Activated T-helper 2 cell treated with anti-CD3 and anti-CD28 coated beads, Interferon-gamma antibody, Interleukin-2, Interleukin-4, amounts not matched to agents 10 μg/mL and 5 μg/mL and 100 μg/mL, durations not matched to agents 14 hours and 24 hours and 36 hours (primary cell): ENCODE results near the gene MET. TPM values are rescaled to one million over a fixed set of nuclear protein-coding genes. Genes with fewer than 3 reads are reported as not detected.

Experiments
- DNase-seq: peaks from one replicate; pipeline ENCODE4 v3.0.0; 2021; ENCODE audit warnings: low spot score
- H3K27ac Mint-ChIP-seq: one replicate; pipeline ENCODE4 v1.8.0; 2021; ENCODE audit warnings: mixed read lengths
- H3K27me3 Mint-ChIP-seq: one replicate; pipeline ENCODE4 v1.8.0; 2021; ENCODE audit warnings: low read depth, mixed read lengths
- H3K36me3 Mint-ChIP-seq: one replicate; pipeline ENCODE4 v1.8.0; 2021; ENCODE audit warnings: low read depth, mixed read lengths
- H3K4me1 Mint-ChIP-seq: one replicate; pipeline ENCODE4 v1.8.0; 2021; ENCODE audit warnings: low read depth, mixed read lengths
- H3K4me3 Mint-ChIP-seq: one replicate; pipeline ENCODE4 v1.8.0; 2021; ENCODE audit warnings: low read depth, mild to moderate bottlenecking, moderate library complexity, mixed read lengths
- H3K9me3 Mint-ChIP-seq: one replicate; pipeline ENCODE4 v1.8.0; 2021; ENCODE audit warnings: mixed read lengths
- intact Hi-C: fragments of 100-400 bp; cut with micrococcal nuclease; formaldehyde crosslinking; loops from one replicate; pipeline ENCODE4 v1.15.1; 2023
- total RNA-seq: library from RNA; stranded (reverse); gene quantifications from 2 replicates; pipeline ENCODE4 v1.2.3, GENCODE V29; 2022

The MET gene
- total RNA-seq, 1 donor from 2014 or later: 1.5 TPM

GRCh38 chr7:116793795-116794340, 121.9 kb downstream of the MET start:
- Mint-ChIP-seq H3K27ac (no peak overlapping the region), H3K9me3 (no peaks in the 10 kb centered on the region), H3K4me1 (no peaks in the 10 kb centered on the region), H3K36me3 (no peaks in the 10 kb centered on the region), H3K27me3 (peaks cover 9% of the 10 kb centered on the region), H3K4me3 (no peak overlapping the region)
- intact Hi-C loops: no loop called here
- no peak for DNase-seq

GRCh38 chr7:116796471-116796870, 124.5 kb downstream of the MET start:
- intact Hi-C loops: no loop called here
- Mint-ChIP-seq H3K27me3 (peaks cover 11% of the 10 kb centered on the region), H3K4me1 (peaks cover 8% of the 10 kb centered on the region), H3K27ac (no peak overlapping the region), H3K36me3 (no peaks in the 10 kb centered on the region), H3K4me3 (no peak overlapping the region), H3K9me3 (no peaks in the 10 kb centered on the region)
- no peak for DNase-seq

DNA sequence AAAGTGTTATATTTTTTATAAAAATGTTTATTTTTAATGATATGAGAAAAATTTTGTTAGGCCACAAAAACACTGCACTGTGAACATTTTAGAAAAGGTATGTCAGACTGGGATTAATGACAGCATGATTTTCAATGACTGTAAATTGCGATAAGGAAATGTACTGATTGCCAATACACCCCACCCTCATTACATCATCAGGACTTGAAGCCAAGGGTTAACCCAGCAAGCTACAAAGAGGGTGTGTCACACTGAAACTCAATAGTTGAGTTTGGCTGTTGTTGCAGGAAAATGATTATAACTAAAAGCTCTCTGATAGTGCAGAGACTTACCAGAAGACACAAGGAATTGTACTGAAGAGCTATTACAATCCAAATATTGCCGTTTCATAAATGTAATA, 125.6 kb downstream of the MET start:
- H3K4me3 Mint-ChIP-seq: no peak overlapping the region

DNA sequence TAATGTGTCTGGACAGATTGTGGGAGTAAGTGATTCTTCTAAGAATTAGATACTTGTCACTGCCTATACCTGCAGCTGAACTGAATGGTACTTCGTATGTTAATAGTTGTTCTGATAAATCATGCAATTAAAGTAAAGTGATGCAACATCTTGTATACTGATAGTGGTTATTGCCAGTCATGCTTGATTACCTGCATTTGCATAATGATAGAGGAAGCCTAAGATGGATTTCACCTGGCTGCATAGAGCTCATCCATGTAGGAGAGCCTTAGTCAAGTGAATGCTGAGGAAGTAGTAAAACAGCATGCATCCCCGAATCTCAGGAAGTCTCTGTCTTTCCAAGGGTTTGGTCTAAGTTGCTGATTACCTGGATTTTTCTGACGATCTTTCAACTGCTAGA, 126.2 kb downstream of the MET start:
- H3K4me1 Mint-ChIP-seq: peaks cover 12% of the 10 kb centered on the region
- H3K4me3 Mint-ChIP-seq: no peak overlapping the region
- intact Hi-C loops: no loop called here
- H3K27ac Mint-ChIP-seq: no peak overlapping the region
- H3K27me3 Mint-ChIP-seq: peaks cover 9% of the 10 kb centered on the region
- H3K9me3 Mint-ChIP-seq: no peaks in the 10 kb centered on the region
- no peaks in the 10 kb centered on the region for H3K36me3 Mint-ChIP-seq
- DNase-seq: no peak

More for the DNA sequence above, 125.6 kb downstream of the MET start:
- Mint-ChIP-seq H3K4me1 (peaks cover 9% of the 10 kb centered on the region), H3K9me3 (no peaks in the 10 kb centered on the region), H3K27ac (no peak overlapping the region), H3K36me3 (no peaks in the 10 kb centered on the region), H3K27me3 (peaks cover 9% of the 10 kb centered on the region)
- intact Hi-C loops: no loop called here
- DNase-seq: no peak

GRCh38 chr7:116799916-116800315, 127.9 kb downstream of the MET start:
- no peaks in the 10 kb centered on the region for H3K36me3 Mint-ChIP-seq
- peaks cover 6% of the 10 kb centered on the region for H3K27me3 Mint-ChIP-seq
- no peak for DNase-seq
- H3K27ac Mint-ChIP-seq: no peak overlapping the region
- no peak overlapping the region for H3K4me3 Mint-ChIP-seq
- H3K9me3 Mint-ChIP-seq: no peaks in the 10 kb centered on the region
- peaks cover 12% of the 10 kb centered on the region for H3K4me1 Mint-ChIP-seq
- intact Hi-C loops: loop anchor here (5.0 to 10.0 kb wide), 2 partner anchors 568 to 655 kb away; no protein-coding TSS in a partner anchor

DNA sequence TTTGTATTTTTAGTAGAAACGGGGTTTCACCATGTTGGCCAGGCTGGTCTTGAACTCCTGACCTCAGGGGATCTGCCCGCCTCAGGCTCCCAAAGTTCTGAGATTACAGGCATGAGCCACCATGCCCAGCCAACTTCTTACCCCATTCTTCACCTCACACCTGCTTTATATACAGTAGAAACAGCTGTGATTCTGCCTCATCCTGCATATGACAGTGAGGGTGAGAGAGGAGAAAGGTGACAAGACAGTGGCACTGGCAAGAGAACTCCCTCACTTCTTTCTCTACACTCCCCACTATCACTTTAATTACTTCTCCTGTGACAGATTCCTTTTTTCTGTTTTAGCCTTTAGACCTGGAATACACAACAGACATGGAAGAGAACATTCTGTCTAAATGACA, 128.6 kb downstream of the MET start:
- Mint-ChIP-seq H3K27me3 (peaks cover 6% of the 10 kb centered on the region), H3K36me3 (no peaks in the 10 kb centered on the region), H3K4me1 (peaks cover 12% of the 10 kb centered on the region), H3K27ac (peak overlapping the region; percentile 2), H3K9me3 (no peaks in the 10 kb centered on the region), H3K4me3 (no peak overlapping the region)
- intact Hi-C loops: loop anchor here (5.0 to 10.0 kb wide), 2 partner anchors 568 to 656 kb away; no protein-coding TSS in a partner anchor
- DNase-seq: no peak

DNA sequence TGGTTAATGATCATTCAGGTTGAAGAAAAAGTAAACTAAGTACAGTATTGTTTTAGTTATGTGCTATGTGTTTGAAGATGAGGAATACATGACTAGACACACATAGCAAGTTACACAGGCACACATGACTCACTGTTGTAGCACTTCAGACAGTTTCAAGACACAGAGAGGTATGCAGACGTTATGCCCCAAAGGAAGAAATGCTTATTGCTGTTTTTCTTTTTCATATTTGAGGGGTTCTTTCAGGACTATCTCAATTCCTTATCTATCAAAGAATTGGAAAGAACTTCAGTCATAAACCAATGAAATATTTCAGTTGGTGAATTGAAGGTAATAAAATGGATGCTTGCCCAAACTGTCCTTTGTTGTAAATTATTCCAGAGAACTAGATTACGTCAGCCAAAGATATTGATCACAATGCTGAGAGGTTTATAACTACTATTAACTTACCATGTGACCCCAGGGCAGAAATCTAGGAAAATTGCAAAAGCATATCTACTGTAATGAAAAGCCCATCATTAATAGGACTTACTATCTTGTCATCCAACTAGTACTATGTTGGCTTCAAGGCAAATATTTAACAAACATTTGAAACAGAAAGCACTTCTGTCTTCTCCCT, 129.2 kb downstream of the MET start:
- Mint-ChIP-seq H3K27ac (peak overlapping the region; percentile 2), H3K36me3 (no peaks in the 10 kb centered on the region), H3K27me3 (peaks cover 6% of the 10 kb centered on the region), H3K9me3 (no peaks in the 10 kb centered on the region), H3K4me3 (no peak overlapping the region), H3K4me1 (peaks cover 12% of the 10 kb centered on the region)
- DNase-seq: no peak
- intact Hi-C loops: loop anchor here (1.0 to 10.0 kb wide), 3 partner anchors 14 to 656 kb away; no protein-coding TSS in a partner anchor

DNA sequence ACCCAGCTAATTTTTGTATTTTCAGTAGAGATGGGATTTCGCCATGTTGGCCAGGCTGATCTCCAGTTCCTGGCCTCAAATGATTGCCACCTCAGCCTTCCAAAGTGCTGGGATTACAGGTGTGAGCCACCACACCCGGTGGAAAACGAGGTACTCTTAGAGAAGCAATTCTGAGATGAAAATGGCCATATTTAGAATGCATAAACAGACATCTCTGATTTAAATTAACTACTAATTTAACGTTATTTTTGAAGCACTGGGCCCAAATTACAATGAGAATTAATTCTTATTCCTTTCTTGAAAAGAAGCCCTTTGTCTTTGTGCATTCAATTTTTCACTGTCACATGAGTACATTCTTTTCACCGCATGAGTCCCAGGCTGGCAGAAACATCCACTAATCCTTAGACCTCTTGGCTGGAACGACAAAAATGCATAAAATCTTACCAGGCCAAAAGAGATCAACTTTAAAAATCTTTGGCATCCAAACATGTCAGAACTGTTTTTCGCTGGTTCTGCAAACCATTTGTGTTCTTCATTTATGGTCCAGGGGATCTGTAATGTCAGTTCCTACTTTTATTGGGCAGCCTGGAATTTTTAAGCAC, 130.2 kb downstream of the MET start:
- no peak for DNase-seq
- Mint-ChIP-seq H3K36me3 (no peaks in the 10 kb centered on the region), H3K27me3 (peaks cover 6% of the 10 kb centered on the region), H3K4me3 (no peak overlapping the region), H3K4me1 (peaks cover 12% of the 10 kb centered on the region), H3K9me3 (no peaks in the 10 kb centered on the region), H3K27ac (peak overlapping the region; percentile 40)
- intact Hi-C loops: loop anchor here (2.0 to 10.0 kb wide), 3 partner anchors 129 to 657 kb away; partner anchors contain the start of gene MET

DNA sequence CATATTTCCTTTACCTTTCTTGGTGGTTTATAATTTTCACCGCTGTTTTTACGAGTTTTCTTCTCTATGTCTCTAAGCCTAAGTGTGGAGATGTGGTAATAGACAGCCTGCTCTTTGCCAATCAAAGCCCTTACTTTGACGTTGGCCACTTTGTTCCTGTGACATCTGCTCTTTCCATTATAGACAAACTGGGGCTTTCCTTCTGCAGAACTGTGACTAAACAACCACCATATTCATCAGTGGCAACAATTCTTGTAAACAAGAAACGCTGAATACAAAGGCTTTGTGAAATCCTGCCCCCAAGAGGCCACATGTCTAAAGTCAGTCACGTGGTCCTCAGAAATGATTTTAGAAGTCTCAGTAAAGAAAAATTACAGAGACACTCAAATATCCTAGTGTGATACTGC, 130.8 kb downstream of the MET start:
- no peaks in the 10 kb centered on the region for H3K9me3 Mint-ChIP-seq
- H3K27me3 Mint-ChIP-seq: peaks cover 6% of the 10 kb centered on the region
- H3K27ac Mint-ChIP-seq: peak overlapping the region; percentile 40
- H3K36me3 Mint-ChIP-seq: no peaks in the 10 kb centered on the region
- peak; percentile 14 for DNase-seq
- H3K4me1 Mint-ChIP-seq: peaks cover 12% of the 10 kb centered on the region
- intact Hi-C loops: loop anchor here (2.0 to 10.0 kb wide), 3 partner anchors 130 to 658 kb away; partner anchors contain the start of gene MET
- no peak overlapping the region for H3K4me3 Mint-ChIP-seq

GRCh38 chr7:116804471-116804870, 132.5 kb downstream of the MET start:
- Mint-ChIP-seq H3K27ac (no peak overlapping the region), H3K9me3 (no peaks in the 10 kb centered on the region), H3K27me3 (peaks cover 3% of the 10 kb centered on the region), H3K36me3 (no peaks in the 10 kb centered on the region), H3K4me1 (peaks cover 12% of the 10 kb centered on the region), H3K4me3 (no peak overlapping the region)
- no peak for DNase-seq
- intact Hi-C loops: loop anchor here (5.0 to 10.0 kb wide), 2 partner anchors 572 to 660 kb away; no protein-coding TSS in a partner anchor

DNA sequence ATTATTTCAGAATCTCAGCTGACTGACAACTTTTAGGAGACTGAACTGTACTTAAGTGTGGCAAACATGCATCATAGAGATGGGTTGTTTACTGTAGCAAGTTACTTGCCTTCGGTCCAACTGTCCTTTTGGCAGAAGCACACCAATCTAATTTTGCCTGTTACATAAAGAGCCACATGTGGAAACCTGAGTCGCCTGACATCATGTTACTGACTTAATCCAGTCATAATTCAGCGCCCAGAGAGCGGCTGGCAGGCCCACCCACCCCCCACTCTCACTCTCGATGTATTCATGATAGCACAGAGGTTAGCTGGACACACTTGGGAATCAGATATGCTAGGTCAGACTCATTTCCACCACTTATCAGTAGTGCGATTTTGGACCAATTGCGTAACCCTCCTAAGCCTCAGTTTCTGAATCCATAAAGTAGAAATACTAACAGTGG, 133.1 kb downstream of the MET start:
- no peaks in the 10 kb centered on the region for H3K9me3 Mint-ChIP-seq
- no peak overlapping the region for H3K4me3 Mint-ChIP-seq
- H3K4me1 Mint-ChIP-seq: peaks cover 12% of the 10 kb centered on the region
- H3K36me3 Mint-ChIP-seq: no peaks in the 10 kb centered on the region
- intact Hi-C loops: loop anchor here (5.0 to 10.0 kb wide), 2 partner anchors 633 to 660 kb away; no protein-coding TSS in a partner anchor
- H3K27me3 Mint-ChIP-seq: peaks cover 7% of the 10 kb centered on the region
- H3K27ac Mint-ChIP-seq: no peak overlapping the region
- no peak for DNase-seq

GRCh38 chr7:116806046-116806944, 134.3 kb downstream of the MET start:
- Mint-ChIP-seq H3K4me1 (peaks cover 8% of the 10 kb centered on the region), H3K27me3 (peaks cover 11% of the 10 kb centered on the region), H3K27ac (no peak overlapping the region), H3K4me3 (no peak overlapping the region), H3K36me3 (no peaks in the 10 kb centered on the region), H3K9me3 (no peaks in the 10 kb centered on the region)
- intact Hi-C loops: loop anchor here (5.0 to 10.0 kb wide), 2 partner anchors 634 to 661 kb away; no protein-coding TSS in a partner anchor
- no peak for DNase-seq
